ENCODE results near the gene TOPBP1.

DNA sequence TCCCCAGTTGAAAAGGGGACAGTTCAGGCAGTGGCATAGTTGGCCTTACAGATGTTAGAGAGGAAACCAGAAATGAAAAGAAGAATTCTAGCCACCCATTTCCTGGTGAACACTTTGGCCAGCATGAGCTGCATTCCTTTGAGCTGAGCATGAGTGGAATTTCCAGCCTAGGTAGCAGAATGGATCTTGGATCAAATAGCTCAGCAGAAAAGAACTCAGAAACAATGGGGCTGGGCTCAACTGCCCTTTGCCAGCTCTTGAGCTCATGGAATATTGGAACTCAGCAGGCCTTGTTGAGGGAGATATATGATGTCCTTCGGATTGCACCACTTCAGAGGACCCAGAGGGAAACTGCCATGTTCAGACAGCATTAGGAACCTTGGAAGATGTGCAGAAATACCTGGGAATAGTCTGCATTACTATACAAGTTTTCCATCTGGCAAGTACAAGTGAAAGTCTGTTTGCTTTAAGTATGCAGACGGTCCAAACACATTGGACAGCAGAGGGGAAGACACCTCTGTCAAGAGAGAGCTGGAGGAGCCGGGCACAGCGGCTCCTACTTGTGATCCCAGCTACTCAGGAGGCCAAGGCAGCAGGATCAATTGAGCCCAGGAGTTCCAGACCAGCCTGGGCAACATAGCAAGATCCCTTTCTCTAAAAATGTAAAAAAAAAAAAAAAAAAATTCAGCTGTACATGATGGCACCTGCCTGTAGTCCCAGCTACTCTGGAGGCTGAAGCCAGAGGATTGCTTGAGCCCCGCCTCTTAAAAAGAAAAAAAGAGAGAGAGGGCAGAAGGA is 91.4 kb downstream of the TOPBP1 start:
- peak; percentile 72 for TF ChIP-seq FOS (IDR thresholded peaks at IDR 0.05; ENCODE audit: borderline replicate concordance, insufficient read depth, low read length)
- TF ChIP-seq, protein P1, sequence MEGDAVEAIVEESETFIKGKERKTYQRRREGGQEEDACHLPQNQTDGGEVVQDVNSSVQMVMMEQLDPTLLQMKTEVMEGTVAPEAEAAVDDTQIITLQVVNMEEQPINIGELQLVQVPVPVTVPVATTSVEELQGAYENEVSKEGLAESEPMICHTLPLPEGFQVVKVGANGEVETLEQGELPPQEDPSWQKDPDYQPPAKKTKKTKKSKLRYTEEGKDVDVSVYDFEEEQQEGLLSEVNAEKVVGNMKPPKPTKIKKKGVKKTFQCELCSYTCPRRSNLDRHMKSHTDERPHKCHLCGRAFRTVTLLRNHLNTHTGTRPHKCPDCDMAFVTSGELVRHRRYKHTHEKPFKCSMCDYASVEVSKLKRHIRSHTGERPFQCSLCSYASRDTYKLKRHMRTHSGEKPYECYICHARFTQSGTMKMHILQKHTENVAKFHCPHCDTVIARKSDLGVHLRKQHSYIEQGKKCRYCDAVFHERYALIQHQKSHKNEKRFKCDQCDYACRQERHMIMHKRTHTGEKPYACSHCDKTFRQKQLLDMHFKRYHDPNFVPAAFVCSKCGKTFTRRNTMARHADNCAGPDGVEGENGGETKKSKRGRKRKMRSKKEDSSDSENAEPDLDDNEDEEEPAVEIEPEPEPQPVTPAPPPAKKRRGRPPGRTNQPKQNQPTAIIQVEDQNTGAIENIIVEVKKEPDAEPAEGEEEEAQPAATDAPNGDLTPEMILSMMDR (IDR thresholded peaks at IDR 0.05; ENCODE audit: extremely low read depth in 1 of 2, insufficient read depth in 1 of 2, low read depth in 1 of 2, low read length in 2 of 2): no peak
- TF ChIP-seq, protein P2, sequence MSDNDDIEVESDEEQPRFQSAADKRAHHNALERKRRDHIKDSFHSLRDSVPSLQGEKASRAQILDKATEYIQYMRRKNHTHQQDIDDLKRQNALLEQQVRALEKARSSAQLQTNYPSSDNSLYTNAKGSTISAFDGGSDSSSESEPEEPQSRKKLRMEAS (IDR thresholded peaks at IDR 0.05; ENCODE audit: insufficient read depth, insufficient read length): no peak
